Dedifferentiated amniotic fluid mesenchymal stem cell (primary cell): ENCODE data around the gene ZNF367.

ENCODE experiments used
- DNase-seq: peaks from one replicate; pipeline ENCODE4 v3.0.0-alpha.2; 2016; ENCODE audit errors: extremely low spot score

ZNF367 gene

DNA sequence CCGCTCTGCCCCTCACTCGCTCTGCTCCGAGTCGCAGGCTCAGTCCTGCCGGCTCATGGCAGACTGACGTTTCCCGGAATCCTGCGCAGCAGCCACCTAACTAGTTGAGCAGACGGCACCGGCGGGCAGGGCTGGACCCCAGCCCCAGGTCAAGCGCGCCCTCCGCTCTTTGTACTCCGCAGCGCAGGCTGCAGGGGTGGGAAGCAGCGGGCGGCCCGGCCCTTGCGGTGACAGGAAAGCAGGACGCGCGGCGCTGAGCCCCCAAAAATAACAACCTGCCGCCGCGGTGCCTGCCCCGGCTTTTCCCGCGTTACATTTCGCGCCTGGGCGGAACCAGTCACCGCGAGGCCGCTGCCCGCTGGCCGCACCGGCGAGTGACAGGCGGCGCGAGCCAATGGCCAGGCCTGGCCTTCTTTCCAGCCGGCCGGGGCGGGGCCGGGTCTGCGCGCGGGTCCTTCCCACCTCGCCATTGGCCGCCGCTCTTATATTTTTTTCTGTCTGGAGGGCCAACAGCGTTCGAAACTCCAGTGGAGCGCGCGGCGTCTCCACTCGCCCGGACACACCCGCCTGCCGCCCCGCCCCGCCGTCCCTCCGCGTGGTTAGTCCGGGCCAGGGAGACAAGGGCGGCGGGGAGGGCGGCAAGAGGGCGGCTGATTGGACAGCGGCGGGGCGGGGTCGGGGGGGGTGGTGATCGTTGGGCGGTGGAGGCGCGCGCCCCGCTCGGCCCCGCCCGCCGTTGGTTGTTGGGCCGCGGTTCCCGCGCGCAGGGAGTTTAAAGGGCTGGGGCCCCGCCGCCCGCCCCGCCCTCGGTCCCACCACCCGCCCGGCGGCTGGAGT lies at the start of gene ZNF367:
TSS of gene ZNF367 (minus strand) at position 288 of the 837 bp plus-strand sequence. CDS start 338 bp downstream, outside the sequence.
- DNase-seq = peak; percentile 96

DNA sequence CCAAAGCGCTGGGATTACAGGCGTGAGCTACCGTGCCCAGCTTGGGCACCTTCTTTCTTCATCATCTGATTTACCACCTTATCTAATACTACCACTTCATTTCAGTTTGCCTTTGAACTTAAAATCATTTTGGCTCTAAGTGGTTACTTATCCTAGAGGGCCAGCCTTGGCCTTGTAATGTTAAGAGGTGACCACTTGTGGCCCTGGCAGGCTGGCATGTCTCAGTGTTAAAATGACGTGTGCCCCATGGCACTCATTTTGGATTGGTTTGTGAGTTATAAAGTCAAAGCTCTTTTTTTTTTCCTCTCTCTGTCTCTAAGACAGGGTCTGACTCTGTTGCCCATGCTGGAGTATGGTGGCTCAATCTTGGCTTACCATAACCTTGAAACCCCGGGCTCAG lies 49.6 kb upstream of the ZNF367 start:
- DNase-seq = no peak

DNA sequence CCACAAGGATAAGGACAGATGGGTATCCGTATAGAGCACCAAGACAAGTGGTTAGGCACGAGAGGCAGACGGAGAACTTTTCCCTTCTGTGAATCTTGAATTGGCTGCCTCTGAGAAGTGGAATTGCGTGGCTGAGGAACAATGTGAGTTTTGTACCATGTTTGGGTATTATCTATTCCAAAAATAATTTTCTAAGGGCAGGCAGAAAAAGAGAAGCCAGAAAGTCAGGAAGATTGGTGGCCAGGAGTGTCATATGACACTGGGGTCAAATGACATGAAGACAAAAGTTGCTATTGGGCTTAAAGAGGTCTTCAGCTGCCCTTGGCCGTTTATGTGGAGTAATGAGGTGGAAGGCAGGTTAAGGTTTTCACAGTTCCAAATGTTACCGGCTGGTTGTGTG lies 46.3 kb upstream of the ZNF367 start:
- DNase-seq = no peak

DNA sequence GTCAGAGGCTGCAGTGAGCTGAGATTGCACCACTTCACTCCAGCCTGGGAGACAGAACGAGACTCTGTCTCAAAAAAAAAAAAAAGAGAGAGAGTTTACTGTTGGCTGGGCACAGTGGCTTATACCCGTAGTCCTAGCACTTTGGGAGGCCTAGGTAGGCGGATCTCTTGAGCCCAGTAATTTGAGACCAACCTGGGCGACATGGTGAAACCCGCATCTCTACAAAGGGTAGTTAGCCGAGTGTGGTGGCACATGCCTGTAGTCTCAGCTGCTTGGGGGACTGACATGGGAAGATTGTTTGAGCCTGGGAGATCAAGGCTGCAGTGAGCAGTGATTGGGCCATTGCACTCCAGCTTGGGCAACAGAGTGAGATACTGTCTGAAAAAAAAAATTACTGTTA lies 44.4 kb upstream of the ZNF367 start:
- DNase-seq = no peak

DNA sequence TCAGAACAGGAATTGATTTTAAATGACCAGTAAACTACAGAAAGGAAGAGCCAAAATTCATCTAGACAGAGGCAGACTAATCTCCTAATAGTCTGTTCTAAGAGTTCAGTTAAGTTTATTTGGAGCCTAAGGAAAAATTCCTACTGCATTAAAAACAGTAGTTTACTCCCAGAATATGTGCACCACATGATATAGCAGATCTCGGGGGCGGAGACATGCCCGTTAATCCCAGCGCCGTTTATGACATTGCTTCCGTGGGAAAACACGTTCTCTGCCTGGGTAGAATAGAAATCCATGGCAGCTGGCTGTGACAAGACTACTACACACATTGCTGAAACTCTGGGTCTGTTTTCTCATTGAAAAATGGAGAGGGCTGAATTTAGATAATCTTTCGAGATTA lies 43.2 kb upstream of the ZNF367 start:
- no peak for DNase-seq

DNA sequence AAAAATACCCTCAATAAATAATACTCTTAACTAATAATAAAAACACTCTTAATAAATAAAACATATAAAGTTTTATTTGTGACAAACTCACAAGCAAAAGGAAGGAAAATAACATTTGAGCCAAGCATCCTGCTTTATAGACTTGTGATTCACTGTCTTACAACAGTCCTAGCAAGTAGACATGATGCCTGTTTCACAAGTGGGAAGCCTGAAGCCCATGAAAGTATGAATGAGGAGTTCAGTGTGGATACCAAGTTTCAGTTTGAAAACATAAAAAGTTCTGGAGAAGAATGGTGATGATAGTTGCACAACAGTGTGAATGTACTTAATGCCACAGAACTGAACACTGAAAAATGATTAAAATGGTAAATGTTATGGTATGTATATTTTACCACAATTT lies 42.7 kb upstream of the ZNF367 start:
- DNase-seq = peak; percentile 51

DNA sequence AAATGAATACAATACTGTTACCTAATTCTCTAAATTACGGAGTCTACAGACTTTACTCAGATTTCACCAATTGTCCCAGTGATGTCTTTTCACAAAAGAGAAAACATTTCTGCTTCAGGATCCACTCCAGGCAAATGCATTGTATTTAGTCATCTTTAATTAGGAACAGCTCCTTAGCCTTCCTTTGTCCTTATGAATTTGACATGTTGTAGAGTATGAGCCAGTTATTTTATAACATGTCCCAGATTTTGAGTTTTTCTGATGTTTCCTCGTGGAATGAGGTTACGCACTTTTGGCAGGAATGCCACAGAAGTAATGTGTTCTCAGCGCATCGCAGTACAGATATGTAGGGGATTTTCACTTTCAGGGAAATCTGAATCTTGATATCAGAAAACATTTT lies 42.3 kb upstream of the ZNF367 start:
- peak; percentile 46 for DNase-seq

DNA sequence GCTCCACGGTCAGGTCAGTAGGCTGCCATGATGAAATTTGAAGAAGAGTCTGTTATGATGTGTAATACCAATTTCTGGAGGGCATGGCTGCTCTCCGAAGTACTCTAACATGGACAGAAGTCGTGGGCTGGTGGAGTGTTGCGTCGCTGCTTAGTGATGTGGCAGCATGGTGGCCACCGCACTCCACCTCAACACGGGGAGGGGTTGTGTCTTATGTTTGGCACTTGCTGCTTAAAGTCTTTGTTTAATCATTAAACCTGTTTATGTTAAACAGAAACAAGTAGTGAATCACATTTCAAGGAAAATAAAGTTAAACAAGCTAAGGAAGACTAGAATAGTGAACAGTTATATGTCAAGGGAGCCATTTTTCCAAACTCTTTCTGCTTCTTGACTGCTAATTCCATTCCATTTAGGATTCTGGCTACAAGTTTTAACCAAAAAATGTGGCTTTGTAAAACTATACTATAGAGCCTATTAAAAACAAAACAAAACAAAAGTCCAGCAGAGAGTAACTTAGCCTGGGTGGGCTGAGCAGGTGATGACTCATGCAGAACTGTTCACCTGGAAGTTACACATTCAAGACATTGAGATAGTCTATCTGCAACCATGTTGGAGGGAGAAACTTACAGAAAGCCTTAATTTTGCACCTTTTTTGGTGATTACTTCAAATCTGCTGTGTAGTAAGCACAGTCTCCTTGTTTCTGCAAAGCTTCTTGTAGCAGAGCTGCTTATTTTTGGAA lies 41.3 kb upstream of the ZNF367 start:
- no peak for DNase-seq

DNA sequence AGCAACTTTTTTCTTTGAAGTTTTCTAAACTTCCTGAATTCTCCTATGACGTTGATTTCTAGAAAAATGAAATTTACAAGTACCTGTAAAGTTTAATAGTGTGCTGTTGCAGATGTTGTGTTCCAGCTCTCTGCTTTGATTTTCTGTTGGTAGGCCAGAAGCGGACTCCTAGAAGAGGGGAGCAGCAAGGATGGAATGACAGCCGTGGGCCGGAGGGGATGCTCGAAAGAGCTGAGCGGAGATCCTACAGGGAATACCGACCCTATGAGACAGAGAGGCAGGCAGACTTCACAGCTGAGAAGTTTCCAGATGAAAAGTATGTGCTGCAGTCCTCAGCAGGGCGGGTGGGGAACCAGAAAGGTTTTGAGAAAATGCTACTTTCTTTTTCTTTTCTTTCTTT lies 40.1 kb upstream of the ZNF367 start:
- DNase-seq = no peak

DNA sequence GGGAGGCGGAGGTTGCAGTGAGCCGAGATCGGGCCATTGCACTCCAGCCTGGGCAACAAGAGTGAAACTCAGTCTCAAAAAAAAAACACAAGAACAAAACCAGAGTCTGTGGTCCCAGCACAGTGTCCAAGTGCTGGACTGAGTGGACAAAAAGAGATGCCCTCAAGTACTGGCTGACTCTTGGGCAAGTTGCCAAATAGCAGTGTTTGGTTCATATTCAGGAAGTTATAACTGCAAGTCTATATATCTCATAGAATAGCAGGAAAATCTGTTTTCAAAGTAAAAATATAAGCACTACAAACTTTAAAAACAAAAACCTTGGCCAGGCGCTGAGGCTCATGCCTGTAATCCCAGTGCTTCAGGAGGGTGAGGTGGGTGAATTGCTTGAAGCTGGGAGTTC lies 39.1 kb upstream of the ZNF367 start:
- DNase-seq = no peak

DNA sequence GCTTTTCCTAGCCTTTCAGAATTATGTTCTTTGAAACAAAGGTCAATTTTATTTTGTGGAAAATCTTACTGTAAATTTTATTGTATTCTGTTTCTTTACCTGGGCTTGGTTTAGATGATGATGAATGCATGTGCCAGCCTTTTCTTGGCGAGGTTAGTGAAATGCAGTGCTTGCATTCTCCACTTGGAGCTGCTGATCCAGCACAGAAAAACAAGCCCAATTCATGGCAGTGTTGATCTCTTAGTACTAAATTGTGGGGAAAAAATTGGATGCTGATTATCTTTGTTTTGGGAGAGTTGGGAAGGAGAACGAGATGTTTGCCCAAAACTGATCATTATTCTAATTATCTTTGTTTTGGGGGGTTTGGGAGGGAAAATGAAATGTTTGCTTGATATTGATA lies 35.5 kb upstream of the ZNF367 start:
- no peak for DNase-seq

DNA sequence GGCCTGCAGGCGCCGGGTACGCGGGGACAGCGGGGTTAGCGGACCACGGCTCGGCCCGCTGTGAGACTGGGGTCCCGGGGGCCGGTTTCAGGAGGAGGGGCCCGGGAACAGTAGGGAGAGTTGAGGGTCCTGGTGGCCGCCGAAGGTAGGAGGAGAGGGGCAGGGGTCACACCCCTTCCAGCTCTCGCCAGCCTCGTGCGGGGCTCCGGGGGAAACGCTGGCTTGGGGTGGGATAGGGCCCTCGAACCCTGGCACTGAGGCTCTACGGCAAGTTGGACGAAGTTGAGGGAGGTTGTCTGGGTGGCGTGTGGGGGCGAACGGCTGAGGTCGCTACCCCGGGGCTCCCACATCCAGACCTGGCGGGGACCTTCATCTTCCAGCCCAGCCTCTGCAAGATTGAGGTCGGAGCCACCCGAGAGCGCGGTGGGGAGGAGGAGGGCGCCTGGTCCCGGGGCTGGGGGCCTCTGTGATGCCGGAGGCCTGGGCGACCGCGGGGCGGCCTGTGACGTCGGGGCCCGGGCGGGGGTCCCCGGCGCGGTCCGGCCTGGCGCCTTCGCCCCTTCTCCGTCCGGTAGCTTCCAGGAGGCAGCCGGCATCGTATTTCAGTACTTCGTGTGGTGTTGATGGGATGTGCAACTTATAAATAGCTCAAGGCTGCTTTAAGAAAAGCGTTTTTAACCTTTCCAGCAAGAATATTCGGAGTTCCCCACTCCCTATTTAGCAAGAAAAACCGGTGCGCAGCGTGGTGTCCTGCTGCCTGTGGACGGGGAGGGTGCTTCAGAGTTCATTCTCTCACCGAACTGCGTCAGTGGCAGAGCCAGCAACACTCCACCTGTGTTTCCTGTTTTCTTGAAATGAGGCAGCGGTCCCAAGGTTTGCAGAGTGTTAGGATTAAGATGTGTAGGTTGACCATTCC lies 32.7 kb upstream of the ZNF367 start:
- no peak for DNase-seq

DNA sequence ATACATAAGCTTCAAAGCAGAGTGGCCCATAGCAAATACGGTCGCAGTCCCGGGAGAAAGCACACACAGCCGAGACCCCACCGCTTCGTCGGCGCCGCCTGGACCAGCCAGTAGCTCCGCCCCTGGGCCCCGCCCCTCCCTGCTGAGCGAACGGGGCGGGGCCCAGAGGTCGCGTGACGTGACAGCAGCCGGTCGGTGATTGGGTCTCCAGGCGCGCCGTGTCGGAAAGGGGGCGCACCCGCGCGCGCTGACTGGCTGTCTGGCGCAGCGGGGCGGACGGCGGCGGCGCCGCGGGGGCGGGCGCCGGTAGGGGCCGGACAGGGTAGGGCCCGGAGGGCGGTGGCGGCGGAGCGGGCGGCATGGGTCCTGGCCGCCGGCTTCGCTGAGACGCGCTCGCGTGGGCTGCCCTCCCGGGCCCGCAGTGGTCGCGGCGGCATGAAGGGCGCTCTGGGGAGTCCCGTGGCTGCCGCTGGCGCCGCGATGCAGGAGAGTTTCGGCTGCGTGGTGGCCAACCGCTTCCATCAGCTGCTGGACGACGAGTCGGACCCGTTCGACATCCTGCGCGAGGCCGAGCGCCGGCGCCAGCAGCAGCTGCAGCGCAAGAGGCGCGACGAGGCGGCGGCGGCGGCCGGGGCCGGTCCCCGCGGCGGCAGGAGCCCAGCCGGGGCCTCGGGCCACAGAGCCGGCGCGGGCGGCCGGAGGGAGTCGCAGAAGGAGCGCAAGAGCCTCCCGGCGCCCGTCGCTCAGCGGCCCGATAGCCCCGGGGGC lies 31.9 kb upstream of the ZNF367 start, which contains the start of gene HABP4:
TSS of gene HABP4 (plus strand) at position 325 of the 768 bp plus-strand sequence. CDS start at position 436, 111 bp downstream.
- peak; percentile 92 for DNase-seq

DNA sequence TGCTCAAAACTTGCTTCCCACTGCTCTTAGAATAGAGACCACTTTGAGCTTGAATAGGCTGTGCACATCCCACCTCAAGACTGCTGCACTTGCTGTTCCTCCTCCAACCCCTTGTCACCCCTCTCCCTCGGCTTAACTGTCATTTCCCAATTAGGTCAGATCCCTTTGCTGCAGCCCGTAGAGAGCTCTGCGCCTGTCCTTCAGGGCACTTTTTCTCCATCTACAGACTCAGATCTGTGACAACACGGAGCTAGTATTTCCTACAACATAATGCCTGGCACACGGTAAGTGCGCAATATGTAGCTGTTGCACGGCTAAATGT lies 31.3 kb upstream of the ZNF367 start:
- DNase-seq = no peak

DNA sequence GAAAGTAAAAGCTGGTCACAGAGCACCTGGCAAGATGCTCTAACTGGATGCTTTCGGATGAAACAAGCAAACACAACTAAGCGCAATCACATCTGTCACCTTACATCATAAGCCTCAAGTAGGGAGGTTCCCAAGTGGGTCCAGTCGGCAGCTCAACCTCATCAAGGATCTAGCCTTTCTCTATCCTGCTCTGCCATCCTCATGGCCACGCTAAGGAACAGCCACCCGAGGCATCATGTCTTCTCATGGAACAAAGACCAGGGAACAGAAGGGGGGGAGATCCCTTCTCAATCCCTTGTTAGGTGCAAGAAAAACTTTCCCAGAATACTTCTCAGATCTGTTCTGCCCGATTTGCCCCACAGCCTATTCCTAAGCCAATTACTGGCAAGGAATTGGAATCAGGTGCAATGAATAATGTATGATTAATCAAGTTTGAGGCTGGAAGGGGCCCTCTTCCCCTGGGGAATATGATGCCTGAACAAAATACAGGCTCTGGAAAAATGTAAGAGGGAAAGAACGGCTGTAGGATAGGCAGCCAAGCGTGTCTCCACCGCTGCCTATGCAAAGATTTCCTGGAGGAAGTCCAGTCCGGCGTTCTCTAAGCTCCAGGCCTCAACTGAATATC lies 30.5 kb upstream of the ZNF367 start:
- DNase-seq = no peak

DNA sequence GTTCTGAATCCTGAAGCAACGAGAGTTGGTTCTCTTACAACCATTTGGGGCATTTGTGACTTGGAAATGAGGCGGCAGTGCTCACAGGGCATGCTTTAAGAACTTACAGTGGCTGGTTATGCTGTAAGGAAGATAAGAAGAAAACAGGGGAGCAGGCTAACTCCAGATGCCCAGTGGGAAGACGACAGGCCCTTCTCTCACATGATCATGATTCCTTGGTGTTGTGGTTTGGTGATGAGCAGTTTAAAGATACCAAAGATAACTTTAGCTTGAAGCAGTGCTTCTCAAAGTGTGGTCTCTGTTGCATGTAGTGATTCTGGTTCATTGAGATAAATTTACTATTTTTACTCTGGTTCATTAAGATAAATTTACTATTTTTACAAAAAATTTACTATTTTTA lies 29.2 kb upstream of the ZNF367 start:
- no peak for DNase-seq

DNA sequence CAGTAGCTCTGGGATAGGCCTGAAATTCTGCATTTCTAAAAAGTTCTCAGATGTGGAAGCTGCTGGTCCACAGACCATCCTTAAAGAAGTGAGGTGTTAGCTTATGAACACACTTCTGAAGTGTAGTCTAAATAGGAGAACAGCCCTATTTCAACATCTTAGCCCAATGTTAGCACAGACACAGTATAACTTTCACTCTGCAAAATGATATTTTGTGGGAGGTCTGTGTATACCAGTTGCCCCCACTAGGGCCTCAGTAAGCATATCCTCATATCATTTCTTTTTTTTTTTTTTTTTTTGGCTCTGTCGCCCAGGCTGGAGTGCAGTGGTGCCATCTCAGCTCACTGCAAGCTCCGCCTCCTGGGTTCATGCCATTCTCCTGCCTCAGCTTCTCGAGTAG lies 24.3 kb upstream of the ZNF367 start:
- no peak for DNase-seq

DNA sequence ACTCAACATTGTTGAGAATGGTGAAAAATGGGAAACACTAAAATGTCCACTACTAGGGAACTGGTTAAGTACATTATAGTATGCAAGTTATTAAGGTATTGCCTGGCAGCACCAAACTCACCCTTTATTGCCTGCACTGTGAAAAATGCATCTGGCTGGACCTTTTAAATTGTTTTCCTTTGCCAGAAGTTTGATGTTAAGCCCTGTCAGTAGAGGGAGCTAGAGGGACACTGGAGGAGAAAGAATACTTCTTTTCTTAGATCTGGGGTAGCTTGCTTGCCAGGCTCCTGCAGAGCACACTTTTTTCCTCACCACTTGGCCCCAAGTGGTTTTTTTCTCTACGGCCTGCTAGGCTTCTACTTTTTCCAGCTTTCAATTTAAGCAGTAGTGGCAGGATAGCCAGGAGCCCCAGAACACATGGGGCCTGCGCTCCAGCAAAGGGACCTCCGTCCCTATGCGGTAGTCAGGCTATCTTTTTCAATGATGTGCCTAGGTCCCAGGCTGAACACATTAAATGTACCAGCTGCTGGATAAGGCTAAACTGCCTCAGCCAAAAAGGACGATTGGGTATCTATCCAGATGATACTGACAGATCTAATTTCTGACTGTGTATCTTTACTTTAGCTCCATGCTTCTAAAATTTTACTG lies 23.8 kb upstream of the ZNF367 start:
- peak; percentile 30 for DNase-seq

DNA sequence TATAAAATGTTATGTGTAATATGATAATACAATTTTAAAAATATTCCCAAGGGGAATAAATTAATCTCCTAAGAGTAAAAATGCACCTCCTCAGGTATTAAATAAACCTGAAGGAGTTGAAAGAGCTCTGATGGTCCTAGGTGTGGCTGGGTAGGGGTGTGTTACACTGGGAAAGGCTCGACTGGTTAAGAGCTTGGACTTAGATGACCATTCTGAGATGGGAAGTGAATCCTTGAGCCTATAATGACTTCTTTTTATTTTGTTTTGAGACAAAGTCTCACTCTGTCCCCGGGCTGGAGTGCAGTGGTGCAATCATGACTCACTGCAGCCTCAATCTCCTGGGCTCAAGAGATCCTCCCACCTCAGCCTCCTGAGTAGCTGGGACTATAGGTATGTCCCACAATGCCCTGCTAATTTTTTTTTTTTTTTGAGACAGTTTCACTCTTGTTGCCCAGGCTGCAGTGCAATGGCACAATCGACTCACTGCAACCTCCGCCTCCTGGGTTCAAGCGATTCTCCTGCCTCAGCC lies 22.6 kb upstream of the ZNF367 start:
- no peak for DNase-seq

DNA sequence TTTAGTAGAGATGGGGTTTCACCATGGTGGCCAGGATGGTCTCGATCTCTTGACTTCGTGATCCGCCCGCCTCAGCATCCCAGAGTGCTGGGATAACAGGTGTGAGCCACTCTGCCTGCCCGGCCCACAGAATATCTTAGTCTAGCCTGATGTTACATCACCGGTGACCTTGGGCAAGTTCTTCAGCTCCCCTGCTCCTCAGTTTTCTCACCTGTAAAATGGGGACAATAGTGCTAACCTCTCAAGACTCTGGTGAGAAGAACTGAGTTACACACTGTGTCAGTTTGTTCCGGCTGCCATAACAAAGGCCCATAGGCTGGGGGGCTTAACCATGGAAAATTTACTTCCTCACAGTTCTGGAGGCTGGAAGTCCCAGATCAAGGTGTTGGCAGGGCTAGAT lies 19.3 kb upstream of the ZNF367 start:
- DNase-seq = no peak
